ENCODE measurements around the gene ANKAR. TPM values are rescaled to one million over a fixed set of nuclear protein-coding genes. Genes with fewer than 3 reads are reported as not detected.

The ANKAR gene
- total and polyA plus RNA-seq, 12 donors: 0.64 to 9.3 (median 5.6) TPM

DNA sequence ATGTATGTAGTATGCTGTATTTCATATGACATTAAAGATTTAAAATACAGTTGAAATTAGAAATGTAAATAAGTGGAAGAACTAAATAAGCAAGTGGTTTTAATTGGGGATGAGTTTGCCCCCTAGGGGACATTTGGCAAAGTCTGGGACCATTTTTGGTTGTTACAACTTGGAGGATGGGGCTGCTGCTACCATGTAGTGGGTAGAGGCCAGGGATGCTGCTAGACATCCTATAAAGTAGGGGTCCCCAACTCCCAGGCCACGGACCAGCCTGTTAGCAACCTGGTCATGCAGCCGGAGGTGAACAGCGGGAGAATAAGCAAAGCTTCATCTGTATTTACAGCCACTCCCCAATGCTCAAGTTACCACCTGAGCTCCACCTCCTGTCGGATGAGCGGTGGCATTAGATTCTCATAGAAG, 41.1 kb upstream of the ANKAR start:
- 84 to 86% methylated on average over 5 of the region's 5 CpGs for WGBS, 2 donors
- TF ChIP-seq, protein P1, sequence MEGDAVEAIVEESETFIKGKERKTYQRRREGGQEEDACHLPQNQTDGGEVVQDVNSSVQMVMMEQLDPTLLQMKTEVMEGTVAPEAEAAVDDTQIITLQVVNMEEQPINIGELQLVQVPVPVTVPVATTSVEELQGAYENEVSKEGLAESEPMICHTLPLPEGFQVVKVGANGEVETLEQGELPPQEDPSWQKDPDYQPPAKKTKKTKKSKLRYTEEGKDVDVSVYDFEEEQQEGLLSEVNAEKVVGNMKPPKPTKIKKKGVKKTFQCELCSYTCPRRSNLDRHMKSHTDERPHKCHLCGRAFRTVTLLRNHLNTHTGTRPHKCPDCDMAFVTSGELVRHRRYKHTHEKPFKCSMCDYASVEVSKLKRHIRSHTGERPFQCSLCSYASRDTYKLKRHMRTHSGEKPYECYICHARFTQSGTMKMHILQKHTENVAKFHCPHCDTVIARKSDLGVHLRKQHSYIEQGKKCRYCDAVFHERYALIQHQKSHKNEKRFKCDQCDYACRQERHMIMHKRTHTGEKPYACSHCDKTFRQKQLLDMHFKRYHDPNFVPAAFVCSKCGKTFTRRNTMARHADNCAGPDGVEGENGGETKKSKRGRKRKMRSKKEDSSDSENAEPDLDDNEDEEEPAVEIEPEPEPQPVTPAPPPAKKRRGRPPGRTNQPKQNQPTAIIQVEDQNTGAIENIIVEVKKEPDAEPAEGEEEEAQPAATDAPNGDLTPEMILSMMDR (IDR thresholded peaks at IDR 0.05): peak; percentile 10 to 65 (median 54)
- H3K27ac ChIP-seq: no peak overlapping the region
- DNase-seq: peak in 1 of 2 donors; percentile 19
- H3K27me3 ChIP-seq: no peaks in the 10 kb centered on the region
- no peaks in the 10 kb centered on the region for H3K36me3 ChIP-seq
- ATAC-seq: peak in 2 of 8 donors; percentile 13 to 54
- intact Hi-C loops (cut with DNase I): loop anchor here in 9 of 10 donors (2.0 to 10.0 kb wide), 5 partner anchors 51 to 179 kb away; partner anchors contain the start of gene SLC40A1 (in 1 of the 9)
- no peak overlapping the region for H3K4me3 ChIP-seq
- peaks cover 0 to 8% (median 0%) of the 10 kb centered on the region in 9 donors for H3K4me1 ChIP-seq
- H3K9me3 ChIP-seq: no peaks in the 10 kb centered on the region

DNA sequence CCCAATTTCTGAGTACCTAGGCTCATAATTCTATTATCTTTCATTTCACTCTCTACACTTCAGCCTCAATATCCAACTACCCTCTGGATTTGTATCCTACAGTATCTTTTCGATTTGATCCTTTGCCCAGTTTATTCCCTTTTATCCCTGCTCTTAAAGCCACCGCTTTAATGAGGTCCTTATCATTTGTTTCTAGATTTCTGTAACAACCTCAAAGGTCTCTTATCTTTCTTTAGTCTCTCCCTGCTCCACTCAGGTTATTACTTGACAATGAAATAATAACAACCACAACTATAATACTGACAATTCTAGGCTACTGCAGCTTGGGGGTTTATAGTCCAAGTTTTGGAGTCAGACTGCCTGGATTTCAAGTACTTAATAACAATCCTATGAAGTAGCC, 39.1 kb upstream of the ANKAR start:
- Histone ChIP-seq H3K27ac (no peak overlapping the region), H3K4me1 (no peaks in the 10 kb centered on the region), H3K27me3 (no peaks in the 10 kb centered on the region), H3K4me3 (no peak overlapping the region), H3K9me3 (no peaks in the 10 kb centered on the region), H3K36me3 (no peaks in the 10 kb centered on the region)
- DNase-seq (no peak), ATAC-seq (no peak)
- TF ChIP-seq, protein P1 (IDR thresholded peaks at IDR 0.05): no peak
- WGBS, 2 donors: 70 to 74% methylated on average over 2 of the region's 2 CpGs
- intact Hi-C loops (cut with DNase I): loop anchor here in 4 of 10 donors (10.0 kb wide), 2 partner anchors 171 to 181 kb away; no protein-coding TSS in a partner anchor

DNA sequence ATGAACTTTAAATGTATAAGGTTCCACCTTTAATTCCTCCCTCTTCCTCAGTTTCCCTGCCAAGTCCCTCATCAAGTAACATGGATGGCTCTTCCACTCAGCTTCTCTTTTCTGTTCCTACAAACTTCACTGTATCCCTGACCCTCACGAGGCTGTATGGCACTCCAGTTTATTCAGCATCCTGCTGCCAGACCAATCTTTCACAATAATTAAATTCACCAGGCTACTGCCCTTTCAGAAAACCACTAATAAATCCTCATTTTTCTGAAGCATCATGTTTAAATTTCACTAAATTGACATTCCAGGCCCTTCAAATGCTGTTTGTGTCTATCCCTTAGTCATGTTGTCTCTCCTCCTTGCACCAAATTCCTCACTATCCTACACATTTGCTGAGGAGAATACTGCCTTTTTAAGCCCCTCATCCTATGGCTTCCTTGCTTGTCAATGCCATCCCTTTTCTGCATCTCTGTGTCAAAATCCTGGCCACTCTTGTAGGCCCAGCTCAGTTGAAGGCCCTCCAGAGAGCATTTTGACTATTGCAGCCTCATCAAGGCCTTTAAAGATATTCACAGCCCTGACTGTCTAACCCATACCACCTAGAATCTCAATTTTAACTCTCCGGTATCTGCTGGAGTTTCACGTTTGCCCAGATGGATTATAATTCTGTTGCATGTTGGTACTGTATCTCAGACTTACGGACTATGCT, 36.0 kb upstream of the ANKAR start:
- no peak for ATAC-seq
- 94 to 95% methylated on average over 4 of the region's 4 CpGs for WGBS, 2 donors
- no peak for DNase-seq
- Histone ChIP-seq H3K9me3 (no peaks in the 10 kb centered on the region), H3K27ac (no peak overlapping the region), H3K36me3 (no peaks in the 10 kb centered on the region), H3K4me1 (no peaks in the 10 kb centered on the region), H3K4me3 (no peak overlapping the region), H3K27me3 (no peaks in the 10 kb centered on the region)
- TF ChIP-seq, protein P1 (IDR thresholded peaks at IDR 0.05): no peak
- intact Hi-C loops (cut with DNase I): loop anchor here in 4 of 10 donors (10.0 kb wide), 2 partner anchors 174 to 184 kb away; no protein-coding TSS in a partner anchor

DNA sequence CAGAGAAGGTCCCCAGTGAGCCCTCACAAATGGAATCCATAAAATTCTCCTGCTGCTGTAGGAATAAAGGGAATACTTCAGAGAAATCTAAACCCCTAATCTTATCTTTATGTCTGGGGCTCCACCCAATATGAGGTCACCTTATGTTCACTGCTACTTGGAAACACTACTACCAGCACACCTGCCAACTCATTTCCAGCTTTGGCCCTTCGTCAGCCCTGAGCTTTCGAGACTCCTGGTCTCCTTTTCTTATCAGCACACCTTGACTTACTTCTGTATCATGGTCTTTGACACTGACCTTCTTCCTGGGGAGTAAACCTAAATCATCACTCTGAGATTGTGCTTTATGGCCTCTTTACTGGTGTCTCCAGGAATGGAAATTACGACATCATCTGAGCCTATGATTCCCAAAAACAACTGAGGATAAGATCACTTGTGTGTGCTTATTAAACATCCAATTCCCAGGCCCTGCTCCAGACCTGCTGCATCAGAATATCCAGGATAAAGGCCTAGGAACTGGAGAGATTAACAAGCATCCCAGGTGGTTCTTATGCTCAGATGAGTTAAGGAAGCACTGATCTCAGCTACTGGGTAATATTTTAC, 35.4 kb upstream of the ANKAR start:
- DNase-seq (no peak), ATAC-seq (no peak)
- Histone ChIP-seq H3K36me3 (no peaks in the 10 kb centered on the region), H3K9me3 (no peaks in the 10 kb centered on the region), H3K4me3 (no peak overlapping the region), H3K27me3 (no peaks in the 10 kb centered on the region), H3K27ac (no peak overlapping the region), H3K4me1 (no peaks in the 10 kb centered on the region)
- intact Hi-C loops (cut with DNase I): loop anchor here in 4 of 10 donors (10.0 kb wide), 2 partner anchors 174 to 184 kb away; no protein-coding TSS in a partner anchor
- WGBS, 2 donors: 57 to 62% methylated on average over 3 of the region's 3 CpGs
- TF ChIP-seq, protein P1 (IDR thresholded peaks at IDR 0.05): no peak
